ENCODE data around the gene APBB1IP. TPM values are rescaled to one million over a fixed set of nuclear protein-coding genes. Genes with fewer than 3 reads are reported as not detected.
"Not testable (repeated sequence)": the region's sequence is repeated elsewhere in the genome, so short reads cannot be mapped to it uniquely, and the experiment has no call there.

APBB1IP gene
- total RNA-seq, 1 experiment from 2014 or later, result 34.7 TPM

GRCh38 chr10:26460736-26461135, 22.6 kb downstream of the APBB1IP start:
- no peak overlapping the region for H2AFZ ChIP-seq (ENCODE audit: low read length)
- H3K4me3 ChIP-seq (ENCODE audit: low read length), result no peak overlapping the region
- peaks cover 21% of the 10 kb centered on the region for H3K36me3 ChIP-seq (ENCODE audit: insufficient read depth, low read length)
- no peak overlapping the region for H3K4me2 ChIP-seq (ENCODE audit: low read depth, low read length, poor library complexity, severe bottlenecking)
- peak; percentile 44 for DNase-seq
- H4K20me1 ChIP-seq (ENCODE audit: insufficient read depth, low read depth, low read length), result no peaks in the 10 kb centered on the region
- H3K27me3 ChIP-seq (ENCODE audit: low read length), result no peaks in the 10 kb centered on the region
- H3K4me1 ChIP-seq (ENCODE audit: low read length), result peaks cover 47% of the 10 kb centered on the region
- no peak overlapping the region for H3K27ac ChIP-seq (ENCODE audit: low read length)
- H3K9ac ChIP-seq (ENCODE audit: low read length), result no peak overlapping the region
- no peaks in the 10 kb centered on the region for H3K9me3 ChIP-seq (ENCODE audit: low read length)
- no peaks in the 10 kb centered on the region for H3K9me2 ChIP-seq (replicated peaks; ENCODE audit: insufficient read depth, low read length)
- H3K79me2 ChIP-seq (ENCODE audit: low read length), result peaks cover 89% of the 10 kb centered on the region

- DNase-seq, result no peak
- Histone ChIP-seq H4K20me1 (ENCODE audit: insufficient read depth, low read depth, low read length) (no peaks in the 10 kb centered on the region), H3K36me3 (ENCODE audit: insufficient read depth, low read length) (peaks cover 19% of the 10 kb centered on the region; the same call in 1 of the 2 replicates), H3K9ac (ENCODE audit: low read length) (no peak overlapping the region), H3K4me1 (ENCODE audit: low read length) (peaks cover 40% of the 10 kb centered on the region), H2AFZ (ENCODE audit: low read length) (no peak overlapping the region), H3K9me2 (replicated peaks; ENCODE audit: insufficient read depth, low read length) (no peaks in the 10 kb centered on the region), H3K79me2 (ENCODE audit: low read length) (peaks cover 97% of the 10 kb centered on the region), H3K4me3 (ENCODE audit: low read length) (no peak overlapping the region), H3K9me3 (ENCODE audit: low read length) (no peaks in the 10 kb centered on the region), H3K27me3 (ENCODE audit: low read length) (no peaks in the 10 kb centered on the region), H3K4me2 (ENCODE audit: low read depth, low read length, poor library complexity, severe bottlenecking) (no peak overlapping the region), H3K27ac (ENCODE audit: low read length) (peak overlapping the region; percentile 66)
Measured at GRCh38 chr10:26463986-26464385, 25.8 kb downstream of the APBB1IP start.

- Histone ChIP-seq H2AFZ (ENCODE audit: low read length) (no peak overlapping the region), H3K9me2 (replicated peaks; ENCODE audit: insufficient read depth, low read length) (no peaks in the 10 kb centered on the region), H3K79me2 (ENCODE audit: low read length) (peaks cover 97% of the 10 kb centered on the region), H3K36me3 (ENCODE audit: insufficient read depth, low read length) (peaks cover 19% of the 10 kb centered on the region; the same call in 1 of the 2 replicates), H3K4me3 (ENCODE audit: low read length) (no peak overlapping the region), H3K9me3 (ENCODE audit: low read length) (no peaks in the 10 kb centered on the region), H3K27ac (ENCODE audit: low read length) (peak overlapping the region; percentile 66), H3K4me2 (ENCODE audit: low read depth, low read length, poor library complexity, severe bottlenecking) (no peak overlapping the region), H4K20me1 (ENCODE audit: insufficient read depth, low read depth, low read length) (no peaks in the 10 kb centered on the region), H3K27me3 (ENCODE audit: low read length) (no peaks in the 10 kb centered on the region), H3K9ac (ENCODE audit: low read length) (no peak overlapping the region), H3K4me1 (ENCODE audit: low read length) (peaks cover 42% of the 10 kb centered on the region)
- no peak for DNase-seq
Measured at GRCh38 chr10:26464632-26465280, 26.6 kb downstream of the APBB1IP start.

- not testable (repeated sequence) for DNase-seq; H3K4me2 ChIP-seq (ENCODE audit: low read depth, low read length, poor library complexity, severe bottlenecking); H3K9ac ChIP-seq (ENCODE audit: low read length); H2AFZ ChIP-seq (ENCODE audit: low read length); H4K20me1 ChIP-seq (ENCODE audit: insufficient read depth, low read depth, low read length); H3K9me3 ChIP-seq (ENCODE audit: low read length); H3K27me3 ChIP-seq (ENCODE audit: low read length); H3K9me2 ChIP-seq (replicated peaks; ENCODE audit: insufficient read depth, low read length); H3K4me3 ChIP-seq (ENCODE audit: low read length)
- peaks cover 19% of the 10 kb centered on the region; the same call in 1 of the 2 replicates for H3K36me3 ChIP-seq (ENCODE audit: insufficient read depth, low read length)
- H3K79me2 ChIP-seq (ENCODE audit: low read length), result peaks cover 97% of the 10 kb centered on the region
- H3K27ac ChIP-seq (ENCODE audit: low read length), result 0 out of 2 replicates have a peak overlapping the region, but pooled peaks have one; percentile 30
- peaks cover 60% of the 10 kb centered on the region for H3K4me1 ChIP-seq (ENCODE audit: low read length)
Measured at GRCh38 chr10:26466531-26466930, 28.4 kb downstream of the APBB1IP start.

- Histone ChIP-seq H3K4me1 (ENCODE audit: low read length) (peaks cover 68% of the 10 kb centered on the region), H3K36me3 (ENCODE audit: insufficient read depth, low read length) (peaks cover 14% of the 10 kb centered on the region; the same call in 1 of the 2 replicates), H3K27me3 (ENCODE audit: low read length) (no peaks in the 10 kb centered on the region), H2AFZ (ENCODE audit: low read length) (no peak overlapping the region), H3K79me2 (ENCODE audit: low read length) (peaks cover 97% of the 10 kb centered on the region), H3K27ac (ENCODE audit: low read length) (peak overlapping the region; percentile 69), H3K4me2 (ENCODE audit: low read depth, low read length, poor library complexity, severe bottlenecking) (peak overlapping the region; percentile 5), H3K9me2 (replicated peaks; ENCODE audit: insufficient read depth, low read length) (no peaks in the 10 kb centered on the region), H4K20me1 (ENCODE audit: insufficient read depth, low read depth, low read length) (no peaks in the 10 kb centered on the region), H3K9me3 (ENCODE audit: low read length) (no peaks in the 10 kb centered on the region), H3K9ac (ENCODE audit: low read length) (no peak overlapping the region), H3K4me3 (ENCODE audit: low read length) (no peak overlapping the region)
- DNase-seq, result no peak
Measured at GRCh38 chr10:26467639-26468038, 29.5 kb downstream of the APBB1IP start.

GRCh38 chr10:26468291-26468690, 30.1 kb downstream of the APBB1IP start:
- Histone ChIP-seq H3K4me3 (ENCODE audit: low read length) (no peak overlapping the region), H4K20me1 (ENCODE audit: insufficient read depth, low read depth, low read length) (no peaks in the 10 kb centered on the region), H3K79me2 (ENCODE audit: low read length) (peaks cover 97% of the 10 kb centered on the region), H3K9me3 (ENCODE audit: low read length) (no peaks in the 10 kb centered on the region), H2AFZ (ENCODE audit: low read length) (no peak overlapping the region), H3K9ac (ENCODE audit: low read length) (no peak overlapping the region; the same call in 1 of the 2 replicates), H3K9me2 (replicated peaks; ENCODE audit: insufficient read depth, low read length) (no peaks in the 10 kb centered on the region), H3K27ac (ENCODE audit: low read length) (peak overlapping the region; percentile 69), H3K4me2 (ENCODE audit: low read depth, low read length, poor library complexity, severe bottlenecking) (no peak overlapping the region), H3K27me3 (ENCODE audit: low read length) (no peaks in the 10 kb centered on the region), H3K4me1 (ENCODE audit: low read length) (peaks cover 69% of the 10 kb centered on the region), H3K36me3 (ENCODE audit: insufficient read depth, low read length) (0 out of 2 replicates have a peak, but pooled peaks cover 14% of the 10 kb centered on the region)
- DNase-seq, result no peak

GRCh38 chr10:26468700-26469099, 30.6 kb downstream of the APBB1IP start:
- H3K79me2 ChIP-seq (ENCODE audit: low read length), result peaks cover 97% of the 10 kb centered on the region
- DNase-seq, result no peak

GRCh38 chr10:26472492-26472778, 34.3 kb downstream of the APBB1IP start:
- no peak for DNase-seq
- Histone ChIP-seq H3K9ac (ENCODE audit: low read length) (no peak overlapping the region), H3K4me2 (ENCODE audit: low read depth, low read length, poor library complexity, severe bottlenecking) (no peak overlapping the region), H3K9me3 (ENCODE audit: low read length) (no peaks in the 10 kb centered on the region), H3K27me3 (ENCODE audit: low read length) (no peaks in the 10 kb centered on the region), H3K79me2 (ENCODE audit: low read length) (peaks cover 95% of the 10 kb centered on the region), H2AFZ (ENCODE audit: low read length) (no peak overlapping the region), H3K4me3 (ENCODE audit: low read length) (no peak overlapping the region), H3K36me3 (ENCODE audit: insufficient read depth, low read length) (no peaks in the 10 kb centered on the region), H3K9me2 (replicated peaks; ENCODE audit: insufficient read depth, low read length) (no peaks in the 10 kb centered on the region), H3K4me1 (ENCODE audit: low read length) (peaks cover 55% of the 10 kb centered on the region), H4K20me1 (ENCODE audit: insufficient read depth, low read depth, low read length) (no peaks in the 10 kb centered on the region), H3K27ac (ENCODE audit: low read length) (peak overlapping the region; percentile 32)

More at GRCh38 chr10:26468700-26469099, 30.6 kb downstream of the APBB1IP start:
- H3K4me1 ChIP-seq (ENCODE audit: low read length), result peaks cover 68% of the 10 kb centered on the region
- H3K9me3 ChIP-seq (ENCODE audit: low read length), result no peaks in the 10 kb centered on the region
- 0 out of 2 replicates have a peak, but pooled peaks cover 14% of the 10 kb centered on the region for H3K36me3 ChIP-seq (ENCODE audit: insufficient read depth, low read length)
- no peaks in the 10 kb centered on the region for H3K27me3 ChIP-seq (ENCODE audit: low read length)
- H3K4me2 ChIP-seq (ENCODE audit: low read depth, low read length, poor library complexity, severe bottlenecking), result no peak overlapping the region
- H3K4me3 ChIP-seq (ENCODE audit: low read length), result no peak overlapping the region
- no peaks in the 10 kb centered on the region for H3K9me2 ChIP-seq (replicated peaks; ENCODE audit: insufficient read depth, low read length)
- peak overlapping the region; percentile 69 for H3K27ac ChIP-seq (ENCODE audit: low read length)
- no peaks in the 10 kb centered on the region for H4K20me1 ChIP-seq (ENCODE audit: insufficient read depth, low read depth, low read length)
- no peak overlapping the region; the same call in 1 of the 2 replicates for H3K9ac ChIP-seq (ENCODE audit: low read length)
- no peak overlapping the region for H2AFZ ChIP-seq (ENCODE audit: low read length)

Data from Karpas-422 (cell line).